ENCODE data around the gene RPL19.

RPL19 gene

GRCh38 chr17:39178536-39178935 is 21.5 kb upstream of the RPL19 start:
- no peak for TF ChIP-seq CTCF (conservative IDR thresholded peaks at IDR 0.05; ENCODE audit: low read depth, low read length)
- no peak overlapping the region for H3K4me3 ChIP-seq (ENCODE audit: low read length)
- peak; percentile 55 for DNase-seq (ENCODE audit: low read depth)

- H3K4me3 ChIP-seq (ENCODE audit: low read length): no peak overlapping the region
- no peak for TF ChIP-seq CTCF (conservative IDR thresholded peaks at IDR 0.05; ENCODE audit: low read depth, low read length)
- DNase-seq (ENCODE audit: low read depth): no peak
Observed at GRCh38 chr17:39181303-39181702, 18.8 kb upstream of the RPL19 start.

DNA sequence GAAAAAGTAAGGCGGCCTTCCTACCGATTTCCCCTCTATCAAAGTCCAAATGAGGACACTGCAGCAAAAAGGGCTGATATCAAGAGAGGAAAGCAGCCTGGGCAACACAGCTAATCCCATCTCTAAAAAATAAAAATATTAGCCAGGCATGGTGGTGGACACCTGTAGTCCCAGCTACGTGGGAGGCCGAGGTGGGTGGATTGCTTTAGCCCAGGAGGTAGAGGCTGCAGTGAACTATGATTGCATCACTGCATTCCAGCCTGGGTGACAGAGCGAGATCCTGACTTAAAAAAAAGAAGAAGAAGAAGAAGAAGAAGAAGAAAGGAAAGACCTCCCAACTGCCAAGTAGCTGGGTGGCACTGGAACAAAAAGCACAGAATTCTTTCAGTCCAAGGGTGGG is 17.0 kb upstream of the RPL19 start:
- no peak for DNase-seq (ENCODE audit: low read depth)
- TF ChIP-seq CTCF (conservative IDR thresholded peaks at IDR 0.05; ENCODE audit: low read depth, low read length): no peak
- H3K4me3 ChIP-seq (ENCODE audit: low read length): no peak overlapping the region

- DNase-seq (ENCODE audit: low read depth): no peak
- TF ChIP-seq CTCF (conservative IDR thresholded peaks at IDR 0.05; ENCODE audit: low read depth, low read length): no peak
Observed at GRCh38 chr17:39183720-39184119, 16.4 kb upstream of the RPL19 start.

GRCh38 chr17:39186481-39187002 is 13.5 kb upstream of the RPL19 start:
- no peak for TF ChIP-seq CTCF (conservative IDR thresholded peaks at IDR 0.05; ENCODE audit: low read depth, low read length)
- DNase-seq (ENCODE audit: low read depth): no peak
- no peak overlapping the region for H3K4me3 ChIP-seq (ENCODE audit: low read length)

More at GRCh38 chr17:39183720-39184119, 16.4 kb upstream of the RPL19 start:
- H3K4me3 ChIP-seq (ENCODE audit: low read length): no peak overlapping the region

- no peak for DNase-seq (ENCODE audit: low read depth)
- no peak for TF ChIP-seq CTCF (conservative IDR thresholded peaks at IDR 0.05; ENCODE audit: low read depth, low read length)
Observed at GRCh38 chr17:39187152-39187830, 12.8 kb upstream of the RPL19 start.

More at GRCh38 chr17:39187152-39187830, 12.8 kb upstream of the RPL19 start:
- H3K4me3 ChIP-seq (ENCODE audit: low read length): no peak overlapping the region
